ENCODE data around the gene CLDN10. TPM values are rescaled to one million over a fixed set of nuclear protein-coding genes. Genes with fewer than 3 reads are reported as not detected.

CLDN10 gene
- total and polyA plus RNA-seq, 2 of the 8 experiments (the other 6 are each of a cell fraction or from before 2014, with no cell fraction given): 41.2 to 43.6 TPM

GRCh38 chr13:95509521-95510310 lies 42.8 kb upstream of the CLDN10 start:
- Histone ChIP-seq H3K4me3 (ENCODE audit: extremely low read depth in 1 of 4, insufficient read depth in 2 of 4, low read depth in 3 of 4, low read length in 4 of 4) (no peak overlapping the region), H4K91ac (replicated peaks; ENCODE audit: insufficient read length, low read length) (no peak overlapping the region), H2BK12ac (ENCODE audit: low read depth, low read length) (no peak overlapping the region), H3K23ac (ENCODE audit: insufficient read length) (no peak overlapping the region), H3K9ac (replicated peaks in 1 of 4; ENCODE audit: extremely low read depth in 1 of 4, low read depth in 3 of 4, low read length in 3 of 4) (no peak overlapping the region), H3K79me2 (ENCODE audit: control insufficient read depth in 1 of 2, insufficient read depth in 2 of 2, low read length in 2 of 2) (no peaks in the 10 kb centered on the region), H4K20me1 (replicated peaks in 1 of 2; ENCODE audit: control insufficient read depth in 1 of 2, insufficient read depth in 2 of 2, low read length in 2 of 2) (no peaks in the 10 kb centered on the region), H3K9me3 (ENCODE audit: insufficient read depth in 2 of 2, low read depth in 1 of 2, low read length in 1 of 2) (no peaks in the 10 kb centered on the region), H3K79me1 (ENCODE audit: low read depth, low read length) (no peaks in the 10 kb centered on the region), H2BK120ac (replicated peaks; ENCODE audit: low read depth, low read length) (no peak overlapping the region), H2AFZ (ENCODE audit: low read length) (peak overlapping the region; percentile 70; the same call in 1 of the 2 replicates), H3K36me3 (ENCODE audit: control insufficient read depth in 2 of 4, insufficient read depth in 4 of 4, low read length in 3 of 4) (no peaks in the 10 kb centered on the region), H3K18ac (ENCODE audit: extremely low read depth, low read length) (0 out of 2 replicates have a peak overlapping the region, but pooled peaks have one; percentile 16), H4K8ac (ENCODE audit: extremely low read depth, insufficient read depth, low read length) (no peak overlapping the region), H3K23me2 (ENCODE audit: low read depth, low read length) (no peaks in the 10 kb centered on the region), H3K4me1 (replicated peaks in 1 of 4; ENCODE audit: control insufficient read depth in 3 of 4, insufficient read depth in 4 of 4, low read length in 3 of 4) (peaks cover 0 to 5% (median 1%) of the 10 kb centered on the region in 4 experiments; a peak in 4 of 7 replicates), H2AK5ac (ENCODE audit: low read depth, low read length) (no peak overlapping the region), H3K4me2 (ENCODE audit: insufficient read depth in 1 of 2, low read depth in 2 of 2, low read length in 2 of 2) (no peak overlapping the region), H2BK5ac (ENCODE audit: low read depth, low read length) (no peak overlapping the region; the same call in 1 of the 2 replicates), H3K27ac (ENCODE audit: low read depth, low read length) (no peak overlapping the region), H4K5ac (ENCODE audit: insufficient read length, low read depth, low read length) (no peak overlapping the region), H2BK15ac (ENCODE audit: low read length) (no peak overlapping the region), H3K56ac (replicated peaks; ENCODE audit: insufficient read length, low read depth, low read length) (no peak overlapping the region), H3K4ac (replicated peaks; ENCODE audit: insufficient read length, low read depth, low read length) (no peak overlapping the region), H3K14ac (ENCODE audit: insufficient read length) (no peak overlapping the region), H3K27me3 (replicated peaks in 1 of 4; ENCODE audit: control insufficient read depth in 3 of 4, extremely low read depth in 1 of 4, insufficient read depth in 3 of 4, low read length in 3 of 4) (no peaks in the 10 kb centered on the region), H2BK20ac (ENCODE audit: low read length) (no peak overlapping the region)
- no peak for FAIRE-seq
- ChIA-PET CTCF (ENCODE audit: partially characterized antibody) (interaction anchor here (0.8 to 1.5 kb wide), 5 partner anchors 17 to 1225 kb away, joined by 3 read pairs; no protein-coding TSS in a partner anchor), POLR2A (ENCODE audit: partially characterized antibody) (no interaction called here)
- no peak for TF ChIP-seq NANOG (IDR thresholded peaks at IDR 0.05; ENCODE audit: insufficient read depth, low read depth, low read length, poor library complexity, severe bottlenecking)
- TF ChIP-seq CHD1 (IDR thresholded peaks at IDR 0.05; ENCODE audit: low read depth, low read length): no peak
- no peak for TF ChIP-seq SAP30 (IDR thresholded peaks at IDR 0.05; ENCODE audit: insufficient read depth, insufficient replicate concordance, low read length)
- TF ChIP-seq RBBP5 (IDR thresholded peaks at IDR 0.05; ENCODE audit: borderline replicate concordance, low read depth, low read length): no peak
- TF ChIP-seq GABPA (IDR thresholded peaks at IDR 0.05; ENCODE audit: borderline replicate concordance, insufficient read depth, low read length): no peak
- no peak for TF ChIP-seq TEAD4 (IDR thresholded peaks at IDR 0.05; ENCODE audit: low read depth, low read length)
- no peak for TF ChIP-seq KDM5A (IDR thresholded peaks at IDR 0.05; ENCODE audit: low read length)
- TF ChIP-seq KDM4A (IDR thresholded peaks at IDR 0.05; ENCODE audit: low read depth, low read length, severe bottlenecking): no peak
- TF ChIP-seq FOSL1 (IDR thresholded peaks at IDR 0.05; ENCODE audit: insufficient read depth, low read depth, low read length): no peak
- no peak for TF ChIP-seq MAFK (IDR thresholded peaks at IDR 0.05; ENCODE audit: low read depth, low read length)
- no peak for TF ChIP-seq CTBP2 (IDR thresholded peaks at IDR 0.05; ENCODE audit: borderline replicate concordance, insufficient read depth, insufficient read length, low read length)
- 80% methylated on average over 8 of the region's 8 CpGs; no CpG with 5 or more reads in 1 of the 2 experiments for WGBS, 2 experiments (ENCODE audit: extremely low coverage in 1 of 2, insufficient coverage in 1 of 2, insufficient read length in 1 of 2, insufficient replicate concordance in 2 of 2, low coverage in 1 of 2, low lambda C conversion rate in 2 of 2, missing lambda C conversion rate in 1 of 2)
- no peak for DNase-seq (ENCODE audit: low read depth in 1 of 2, low spot score in 2 of 2)
